B cell (primary cell): Measurements from ENCODE around the gene ENG.

Experiments
- EZH2 ChIP-seq: IDR thresholded peaks from 2 replicates; pipeline ENCODE4 v1.6.1; 2012; ENCODE audit warnings: borderline replicate concordance, low read depth, mild to moderate bottlenecking, moderate library complexity, low read length; ENCODE audit not compliant: insufficient read depth, poor library complexity, severe bottlenecking
- TF ChIP-seq, protein P1 (sequence below): fragments of 200-600 bp; IDR thresholded peaks from one replicate; pipeline ENCODE4 v1.8.0; 2022; ENCODE audit warnings: antibody characterized with exemption, mild to moderate bottlenecking

DNA sequence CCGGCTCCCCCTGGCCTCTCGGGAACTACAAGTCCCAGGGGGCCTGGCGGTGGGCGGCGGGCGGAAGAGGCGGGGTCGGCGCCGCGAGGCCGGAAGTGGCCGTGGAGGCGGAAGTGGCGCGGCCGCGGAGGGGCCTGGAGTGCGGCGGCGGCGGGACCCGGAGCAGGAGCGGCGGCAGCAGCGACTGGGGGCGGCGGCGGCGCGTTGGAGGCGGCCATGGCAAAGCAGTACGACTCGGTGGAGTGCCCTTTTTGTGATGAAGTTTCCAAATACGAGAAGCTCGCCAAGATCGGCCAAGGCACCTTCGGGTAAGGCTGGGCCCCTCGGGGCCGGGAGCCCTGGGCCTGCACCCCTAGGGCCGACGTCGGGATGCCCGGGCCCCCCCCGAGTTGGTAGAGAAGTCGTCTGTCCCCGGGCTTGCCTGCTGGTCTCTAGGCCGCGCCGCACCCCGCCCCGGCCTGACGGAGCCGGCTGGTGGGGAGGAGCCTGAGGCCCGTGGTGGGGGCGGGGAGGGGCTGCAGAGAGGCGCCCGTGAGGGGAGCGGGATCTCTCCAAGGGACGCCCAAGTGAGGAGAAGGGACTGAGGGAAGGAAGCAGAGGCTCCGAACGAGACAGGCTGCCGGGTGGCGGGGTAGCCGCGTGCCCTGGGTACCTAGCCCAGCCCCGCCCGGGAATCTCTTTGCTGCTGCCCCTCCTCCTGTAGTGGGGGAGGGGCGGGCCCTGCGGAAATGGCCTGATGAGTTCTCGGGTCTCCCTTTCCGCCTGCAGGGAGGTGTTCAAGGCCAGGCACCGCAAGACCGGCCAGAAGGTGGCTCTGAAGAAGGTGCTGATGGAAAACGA is 68.3 kb downstream of the ENG start, which contains the start of gene CDK9:
- TF ChIP-seq EZH2: no peak
- TF ChIP-seq, protein P1, sequence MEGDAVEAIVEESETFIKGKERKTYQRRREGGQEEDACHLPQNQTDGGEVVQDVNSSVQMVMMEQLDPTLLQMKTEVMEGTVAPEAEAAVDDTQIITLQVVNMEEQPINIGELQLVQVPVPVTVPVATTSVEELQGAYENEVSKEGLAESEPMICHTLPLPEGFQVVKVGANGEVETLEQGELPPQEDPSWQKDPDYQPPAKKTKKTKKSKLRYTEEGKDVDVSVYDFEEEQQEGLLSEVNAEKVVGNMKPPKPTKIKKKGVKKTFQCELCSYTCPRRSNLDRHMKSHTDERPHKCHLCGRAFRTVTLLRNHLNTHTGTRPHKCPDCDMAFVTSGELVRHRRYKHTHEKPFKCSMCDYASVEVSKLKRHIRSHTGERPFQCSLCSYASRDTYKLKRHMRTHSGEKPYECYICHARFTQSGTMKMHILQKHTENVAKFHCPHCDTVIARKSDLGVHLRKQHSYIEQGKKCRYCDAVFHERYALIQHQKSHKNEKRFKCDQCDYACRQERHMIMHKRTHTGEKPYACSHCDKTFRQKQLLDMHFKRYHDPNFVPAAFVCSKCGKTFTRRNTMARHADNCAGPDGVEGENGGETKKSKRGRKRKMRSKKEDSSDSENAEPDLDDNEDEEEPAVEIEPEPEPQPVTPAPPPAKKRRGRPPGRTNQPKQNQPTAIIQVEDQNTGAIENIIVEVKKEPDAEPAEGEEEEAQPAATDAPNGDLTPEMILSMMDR: no peak
